ENCODE results near the gene PRICKLE4.

- TF ChIP-seq EZH2phosphoT487 (IDR thresholded peaks at IDR 0.05; ENCODE audit: low read depth, severe bottlenecking, unreplicated experiment) (no peak), CTCF (IDR thresholded peaks at IDR 0.05; ENCODE audit: poor library complexity) (no peak)
Observed at GRCh38 chr6:41748542-41748941, 32.0 kb upstream of the PRICKLE4 start.
